ENCODE data around the gene UBL4B.

Gene UBL4B

DNA sequence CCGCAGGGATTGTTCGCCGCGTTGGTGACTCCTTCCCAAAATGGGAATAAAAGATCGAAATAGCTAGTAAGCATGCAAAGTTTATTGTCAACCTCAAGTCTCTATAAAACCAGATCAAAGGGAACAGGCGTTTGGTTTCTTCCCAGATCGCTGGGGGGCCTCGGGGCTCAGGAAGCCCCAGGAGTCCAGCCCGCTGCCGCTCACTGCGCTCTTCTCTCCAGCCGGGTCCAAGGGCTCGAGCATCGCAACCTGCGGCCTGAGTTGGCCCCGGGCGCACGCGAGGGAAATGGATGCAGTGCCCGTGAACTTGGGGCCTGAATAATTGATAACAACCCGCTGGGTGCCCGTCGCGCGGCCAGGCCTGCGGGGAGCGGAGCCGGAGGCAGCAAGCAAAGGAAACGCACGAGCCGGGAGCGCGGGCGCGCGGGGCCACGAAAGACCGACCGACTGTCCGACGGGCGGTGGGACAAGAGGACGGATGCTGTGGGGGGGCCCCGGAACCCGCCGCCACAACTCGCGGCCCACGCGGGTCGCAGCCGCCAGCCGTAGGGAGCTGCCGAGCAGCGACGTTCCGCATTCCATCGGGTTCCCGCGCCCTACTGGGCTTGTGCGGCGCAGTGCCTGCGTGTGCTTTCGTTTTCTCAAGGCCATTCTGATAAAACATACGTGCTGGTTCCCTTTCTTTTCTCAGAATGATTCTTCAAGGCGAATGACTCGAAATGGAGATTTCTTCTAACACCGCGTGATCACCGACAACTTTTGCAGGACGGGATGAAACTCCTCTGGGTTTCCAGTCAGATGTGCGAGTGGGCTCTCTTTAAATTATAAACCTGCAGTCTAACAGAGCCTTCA lies 27.8 kb upstream of the UBL4B start:
- no peak for DNase-seq (ENCODE audit: low read depth in 1 of 2, low spot score in 1 of 2)

DNA sequence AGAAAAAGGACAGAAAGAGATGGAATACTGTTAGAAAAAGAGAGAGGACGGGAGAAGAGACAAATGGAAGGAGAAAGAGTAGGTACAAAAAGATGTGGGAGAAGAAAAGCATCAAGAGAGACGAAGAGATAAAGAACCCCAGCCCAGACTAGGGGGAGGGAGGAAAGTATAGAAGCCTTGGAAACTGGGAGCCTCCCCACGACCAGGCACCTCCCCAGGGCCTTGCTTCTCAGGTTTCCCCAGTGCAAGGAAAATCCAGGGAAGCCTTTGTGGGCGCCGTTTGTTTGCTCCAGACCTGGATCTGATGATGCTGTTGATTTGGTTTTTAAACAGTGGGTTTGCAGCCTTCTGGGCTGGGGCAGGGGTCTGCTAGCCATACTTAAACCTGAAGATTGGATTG lies 26.6 kb upstream of the UBL4B start:
- DNase-seq (ENCODE audit: low read depth in 1 of 2, low spot score in 1 of 2), result no peak

DNA sequence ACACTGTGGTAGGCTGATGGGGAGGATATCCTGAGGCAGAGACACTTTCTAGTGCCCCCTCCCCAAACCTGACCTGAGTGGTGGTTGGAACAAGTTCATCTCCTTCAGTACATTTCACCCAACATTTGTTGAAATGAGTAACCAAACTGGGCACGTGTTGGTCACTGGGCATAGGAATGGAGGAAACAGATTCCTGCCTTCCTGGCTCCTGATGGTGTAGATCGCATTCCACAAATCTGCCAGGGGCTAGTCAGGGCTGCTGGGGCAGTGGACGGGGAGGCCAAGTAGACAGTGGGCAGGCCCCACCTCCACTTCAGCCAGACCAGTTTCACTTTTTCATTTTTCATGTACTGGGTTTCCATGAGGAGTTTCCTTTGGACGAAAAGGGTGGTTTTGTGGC lies 25.3 kb upstream of the UBL4B start:
- no peak for DNase-seq (ENCODE audit: low read depth in 1 of 2, low spot score in 1 of 2)

DNA sequence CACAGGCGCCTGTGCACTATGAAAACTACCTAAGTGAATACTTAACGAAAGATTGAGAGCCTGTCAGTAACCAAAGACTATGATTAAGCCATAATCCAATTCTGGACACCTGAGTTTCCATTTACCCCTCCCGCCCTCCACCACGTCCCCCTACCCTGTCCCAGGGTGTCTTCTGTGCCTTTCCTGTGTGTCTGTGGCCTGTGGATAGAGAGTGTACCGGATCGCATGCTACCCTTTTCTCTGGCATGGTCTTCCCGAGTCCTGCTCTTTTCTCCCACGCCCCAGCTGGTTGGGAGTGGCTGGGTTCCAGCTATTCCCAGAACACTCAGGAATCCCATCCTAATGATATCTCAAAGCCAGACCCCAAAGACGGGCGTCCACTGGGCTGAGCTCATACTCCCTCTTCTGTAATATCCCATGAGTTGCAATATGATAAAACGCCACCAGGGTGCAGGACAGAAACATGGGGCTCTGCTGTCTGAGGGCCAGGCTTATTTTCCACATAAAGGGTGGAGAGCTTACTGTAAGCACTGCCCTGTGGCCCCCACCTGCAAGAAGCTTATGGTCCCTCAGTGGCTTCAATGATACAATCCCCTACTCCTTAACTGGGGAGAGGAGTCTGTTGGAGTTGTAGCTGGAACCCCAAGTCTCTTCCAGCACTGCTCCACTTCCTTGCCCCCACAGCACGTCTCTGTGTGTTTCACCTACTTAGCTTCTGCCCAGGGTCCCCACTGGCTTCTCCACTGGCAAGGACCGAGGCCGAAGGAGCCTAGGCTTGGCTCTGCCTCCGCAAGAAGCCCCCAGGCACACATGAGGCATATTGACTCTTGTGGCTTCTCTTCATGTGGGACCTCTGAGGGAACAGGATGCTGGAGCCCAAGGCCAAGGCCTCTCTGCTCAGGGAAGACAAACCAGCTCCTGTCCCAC lies 24.2 kb upstream of the UBL4B start:
- DNase-seq (ENCODE audit: low read depth in 1 of 2, low spot score in 1 of 2), result no peak

DNA sequence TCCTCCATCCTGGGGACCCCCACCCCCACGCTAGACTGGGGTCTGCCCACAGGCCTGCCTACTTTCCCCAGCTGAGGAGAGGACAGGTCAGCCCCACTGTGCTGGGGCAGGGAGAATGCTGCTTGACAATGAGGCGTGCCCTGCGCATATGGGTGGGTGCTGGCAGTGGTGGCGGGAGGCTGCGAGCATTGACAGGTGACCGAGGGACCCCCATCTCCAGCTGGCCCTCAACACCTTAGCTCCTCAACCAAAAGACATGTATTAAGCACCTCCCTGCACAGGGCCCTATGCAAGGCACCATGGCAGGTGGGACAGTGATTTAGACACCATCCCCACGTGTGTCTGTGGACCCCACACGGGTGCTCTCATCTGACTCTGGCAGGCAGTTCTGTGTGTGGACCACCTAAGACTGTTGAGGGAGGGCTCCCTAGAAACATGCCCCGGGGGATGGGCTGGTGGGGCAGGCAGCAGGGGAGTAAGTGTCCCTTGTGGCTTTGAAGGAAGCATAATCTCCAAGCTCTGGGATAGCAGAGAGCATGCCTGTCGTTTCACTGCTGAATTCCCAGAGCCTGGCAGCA lies 23.4 kb upstream of the UBL4B start:
- no peak for DNase-seq (ENCODE audit: low read depth in 1 of 2, low spot score in 1 of 2)

DNA sequence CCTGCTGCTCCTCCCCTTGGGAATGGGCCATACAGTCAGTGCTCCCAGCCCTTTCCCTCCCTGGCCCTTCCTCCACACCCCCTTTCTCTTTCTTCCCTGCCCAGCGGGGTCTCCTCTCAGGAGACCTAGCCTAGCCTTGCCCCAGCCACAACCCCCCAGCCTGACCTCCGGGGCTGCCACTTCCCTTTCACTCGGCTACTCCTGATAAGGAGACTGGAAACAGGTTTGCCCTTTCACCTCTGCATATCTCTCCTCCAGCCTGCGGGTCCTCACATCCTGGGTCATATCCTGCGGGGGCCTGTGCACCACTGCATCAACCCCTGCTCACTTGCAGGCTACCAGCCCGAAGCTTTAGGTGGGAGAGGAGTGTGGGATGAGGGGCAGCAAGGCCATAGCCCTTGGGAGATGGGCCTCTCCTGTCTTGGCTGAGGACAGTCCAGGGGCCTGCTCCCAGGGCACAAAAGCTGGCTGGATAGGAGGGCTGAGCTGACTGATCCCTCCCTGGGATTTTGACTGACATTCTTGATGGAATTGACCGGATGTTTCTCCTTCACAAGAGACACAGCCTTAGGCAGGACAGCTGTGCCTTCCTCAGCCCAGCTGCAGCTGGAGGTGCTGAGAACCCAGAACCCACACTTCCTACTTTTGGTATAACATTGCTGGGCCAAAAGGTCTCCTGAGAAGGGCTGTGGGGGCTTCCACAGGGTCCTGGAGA lies 22.5 kb upstream of the UBL4B start:
- no peak for DNase-seq (ENCODE audit: low read depth in 1 of 2, low spot score in 1 of 2)

DNA sequence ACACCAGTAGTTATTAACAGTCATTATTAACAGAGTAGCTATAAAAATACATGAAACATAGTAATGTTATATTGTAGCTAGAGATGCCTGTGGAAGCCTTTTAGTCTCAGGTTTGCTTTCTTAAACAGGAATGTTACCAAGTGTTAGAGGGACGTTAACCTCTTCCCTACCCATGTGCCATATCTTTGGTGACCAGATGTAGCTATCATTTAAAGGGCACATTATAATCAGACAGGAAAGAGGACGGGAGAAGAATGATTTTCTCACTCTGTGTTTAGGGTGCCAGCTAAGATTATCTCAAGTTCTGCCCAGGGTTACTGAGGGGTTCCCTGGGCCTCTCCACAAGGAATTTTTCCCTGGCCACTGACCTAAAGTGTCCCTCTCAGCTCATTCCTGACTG lies 20.9 kb upstream of the UBL4B start:
- no peak for DNase-seq (ENCODE audit: low read depth in 1 of 2, low spot score in 1 of 2)

DNA sequence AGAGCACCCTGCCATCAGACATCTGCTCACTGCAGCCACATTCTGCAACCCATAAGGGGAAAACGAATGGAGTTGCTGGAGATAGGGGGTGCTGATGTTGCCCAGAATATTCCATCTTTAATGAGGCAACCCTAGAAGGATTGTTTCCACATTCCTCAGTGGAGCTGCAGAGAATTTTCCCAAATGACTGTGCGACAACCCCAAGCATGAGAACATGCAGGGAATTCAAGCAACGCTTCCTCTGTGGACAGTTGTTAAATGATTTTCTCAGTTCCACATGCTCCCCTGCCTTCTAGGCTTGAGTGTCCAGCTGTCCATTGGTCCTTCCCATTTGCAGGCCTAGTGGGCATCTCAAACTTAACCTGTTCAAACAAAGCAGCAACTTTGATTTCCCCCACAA lies 20.5 kb upstream of the UBL4B start:
- DNase-seq (ENCODE audit: low read depth in 1 of 2, low spot score in 1 of 2), result no peak

DNA sequence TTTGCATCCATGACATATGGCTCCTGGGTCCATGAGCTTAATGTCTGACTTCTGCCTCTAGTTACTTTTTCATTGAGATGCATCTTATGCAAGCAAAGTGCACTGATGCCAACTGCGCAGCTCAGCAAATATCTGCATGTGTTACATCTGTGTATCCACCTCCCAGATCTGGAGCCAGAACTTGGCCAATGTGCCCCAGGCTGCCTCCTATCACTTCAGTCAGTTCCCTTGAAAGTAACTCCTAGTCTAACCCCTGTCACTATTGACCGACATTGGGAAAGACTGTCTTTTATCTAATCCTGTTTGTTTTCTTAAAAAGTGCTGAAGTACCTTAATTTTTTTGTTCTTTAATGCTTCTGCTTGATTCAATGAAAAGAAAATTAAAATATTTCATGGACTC lies 19.3 kb upstream of the UBL4B start:
- DNase-seq (ENCODE audit: low read depth in 1 of 2, low spot score in 1 of 2), result no peak

DNA sequence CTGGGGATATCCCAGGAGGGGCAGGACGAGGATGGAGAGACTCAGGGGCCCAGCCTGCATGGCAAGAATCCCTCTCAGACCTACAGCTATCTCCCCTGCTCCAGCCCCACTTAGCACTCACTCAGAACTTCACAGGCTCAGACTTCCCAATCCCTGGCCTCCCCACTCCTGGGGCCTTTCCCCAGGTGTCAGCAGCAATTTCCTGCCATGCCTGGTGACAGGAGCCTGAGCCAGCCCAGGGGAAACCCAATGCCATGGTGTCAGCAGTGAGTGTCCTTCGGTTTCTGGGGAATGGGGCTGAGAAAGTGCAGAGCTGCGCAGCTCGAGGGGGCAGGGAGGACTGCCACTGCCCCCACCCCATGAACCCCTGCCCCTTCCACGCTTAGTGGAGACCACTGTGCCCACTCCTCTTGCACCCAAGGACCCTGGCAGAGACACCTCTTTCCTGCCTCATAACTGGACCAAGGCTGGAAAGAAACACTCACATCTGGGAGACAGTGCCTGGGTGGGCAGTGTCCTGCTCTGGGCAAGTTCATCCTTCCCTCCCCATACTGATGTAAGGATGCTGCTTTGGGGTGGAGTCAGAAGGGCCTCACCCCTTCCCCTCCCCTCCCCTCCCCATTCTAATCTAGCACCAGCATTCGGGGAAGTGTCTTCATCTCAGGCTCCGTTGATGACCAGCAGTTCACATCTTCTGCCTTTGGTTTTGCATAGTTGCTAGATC lies 17.1 kb upstream of the UBL4B start:
- no peak for DNase-seq (ENCODE audit: low read depth in 1 of 2, low spot score in 1 of 2)

DNA sequence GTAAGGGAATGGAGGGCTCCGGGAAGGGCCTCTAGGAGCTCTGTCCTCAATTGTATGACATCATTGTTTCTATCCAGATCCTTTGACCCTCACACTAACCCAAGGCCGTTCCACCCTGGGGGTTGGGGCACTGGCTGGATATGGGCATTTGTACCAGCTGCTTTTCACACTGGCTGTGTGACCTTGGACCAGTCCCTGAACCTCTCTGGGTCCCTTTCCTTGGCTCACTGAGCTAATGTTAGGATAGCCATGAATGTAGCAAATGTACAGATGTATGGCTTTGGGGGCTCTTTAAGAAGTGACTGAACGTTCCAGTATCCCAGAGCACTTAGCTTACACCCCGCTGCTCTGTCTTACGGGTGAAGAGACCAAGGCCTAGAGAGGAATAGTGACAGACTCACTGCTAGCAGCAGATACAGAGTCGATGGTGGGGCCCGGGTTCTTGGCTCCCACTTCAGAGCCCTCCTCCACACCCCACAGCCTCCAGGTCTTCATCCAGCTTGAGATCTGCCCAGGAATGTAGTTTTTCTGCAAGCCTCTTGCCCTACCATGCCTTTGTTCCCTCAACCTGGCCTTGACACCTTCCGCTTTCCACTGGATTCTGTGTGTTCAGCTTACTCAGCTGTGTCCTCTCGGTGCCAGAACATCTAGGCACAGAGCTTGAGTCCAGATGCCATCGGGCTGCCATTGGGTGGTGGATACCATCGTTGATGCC lies 14.6 kb upstream of the UBL4B start:
- no peak for DNase-seq (ENCODE audit: low read depth in 1 of 2, low spot score in 1 of 2)

DNA sequence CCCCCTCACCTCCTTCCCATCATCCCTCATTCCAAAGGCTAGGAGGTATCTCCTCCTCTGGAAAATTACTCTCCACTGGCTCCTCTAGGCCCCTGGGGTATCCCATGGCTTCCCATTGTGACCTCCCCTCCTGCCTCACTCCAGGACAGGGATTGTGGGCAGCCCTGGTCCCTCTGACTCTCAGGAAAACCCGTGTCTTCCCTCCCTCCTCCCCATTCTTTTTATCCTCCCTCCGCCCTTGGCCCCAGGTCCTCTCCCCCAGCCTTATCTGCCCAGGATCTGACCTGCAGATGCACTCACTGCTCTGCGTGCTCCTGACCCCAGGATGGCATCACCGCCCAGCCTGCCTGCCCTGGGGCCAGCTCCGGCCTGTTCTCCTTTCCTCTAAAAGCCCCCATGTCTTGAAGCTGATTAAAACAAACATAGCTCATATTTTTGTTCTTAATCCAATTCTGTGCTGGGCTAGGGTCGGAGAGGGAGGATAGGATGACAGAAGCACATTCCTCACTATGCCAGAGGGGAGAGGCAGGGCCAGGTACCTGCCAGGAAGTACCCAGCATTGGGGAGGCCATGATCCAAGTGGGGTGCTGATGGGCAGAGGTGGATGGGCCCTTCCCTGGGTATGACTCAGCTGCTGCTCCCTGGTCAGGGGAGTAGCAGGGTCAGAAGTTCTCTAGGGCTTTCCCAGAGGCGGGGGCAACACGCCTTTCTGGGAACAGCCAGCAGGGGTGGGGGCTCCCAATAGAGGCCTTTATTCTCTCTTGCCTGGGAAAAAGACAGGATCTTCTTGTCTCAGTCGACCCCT lies 13.8 kb upstream of the UBL4B start:
- no peak for DNase-seq (ENCODE audit: low read depth in 1 of 2, low spot score in 1 of 2)

DNA sequence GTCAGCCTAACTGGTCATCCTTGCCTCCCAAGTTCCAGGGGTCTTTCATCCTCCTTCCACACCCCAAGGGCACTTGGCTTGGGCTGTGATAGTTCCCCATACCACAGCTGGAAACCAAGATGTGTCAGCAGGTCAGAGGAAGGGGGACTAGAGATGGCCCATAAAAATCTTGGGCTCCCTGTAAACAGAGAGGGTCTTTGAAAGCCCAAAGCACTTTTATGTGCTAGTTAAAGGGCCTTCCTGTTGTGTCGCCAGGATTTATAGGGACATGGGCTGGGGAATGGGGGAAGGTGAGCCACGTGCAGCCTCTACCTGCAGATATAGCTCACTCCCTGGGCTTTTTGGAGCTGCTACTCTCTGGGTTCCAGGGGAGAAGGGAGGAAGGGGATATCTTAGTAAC lies 11.9 kb upstream of the UBL4B start:
- no peak for DNase-seq (ENCODE audit: low read depth in 1 of 2, low spot score in 1 of 2)

DNA sequence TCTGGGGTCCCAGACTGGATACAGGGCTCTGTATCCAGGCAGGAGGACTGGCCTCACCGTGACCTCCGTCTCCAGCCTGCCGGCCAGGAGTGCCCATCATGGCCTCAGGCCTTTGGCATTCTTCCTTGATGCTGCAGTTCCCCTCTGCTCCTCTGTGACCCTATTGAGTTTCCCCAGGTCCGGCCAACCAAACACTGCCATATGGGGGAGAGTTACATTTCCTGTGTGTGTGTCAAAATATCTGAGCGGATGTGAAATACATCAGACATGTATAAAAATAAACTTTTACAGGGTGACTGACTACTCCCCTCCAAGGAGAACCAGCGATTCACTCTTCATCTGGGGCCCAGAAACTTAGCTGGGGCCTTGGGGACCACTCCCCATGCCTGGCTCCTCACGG lies 10.2 kb upstream of the UBL4B start:
- DNase-seq (ENCODE audit: low read depth in 1 of 2, low spot score in 1 of 2), result no peak

DNA sequence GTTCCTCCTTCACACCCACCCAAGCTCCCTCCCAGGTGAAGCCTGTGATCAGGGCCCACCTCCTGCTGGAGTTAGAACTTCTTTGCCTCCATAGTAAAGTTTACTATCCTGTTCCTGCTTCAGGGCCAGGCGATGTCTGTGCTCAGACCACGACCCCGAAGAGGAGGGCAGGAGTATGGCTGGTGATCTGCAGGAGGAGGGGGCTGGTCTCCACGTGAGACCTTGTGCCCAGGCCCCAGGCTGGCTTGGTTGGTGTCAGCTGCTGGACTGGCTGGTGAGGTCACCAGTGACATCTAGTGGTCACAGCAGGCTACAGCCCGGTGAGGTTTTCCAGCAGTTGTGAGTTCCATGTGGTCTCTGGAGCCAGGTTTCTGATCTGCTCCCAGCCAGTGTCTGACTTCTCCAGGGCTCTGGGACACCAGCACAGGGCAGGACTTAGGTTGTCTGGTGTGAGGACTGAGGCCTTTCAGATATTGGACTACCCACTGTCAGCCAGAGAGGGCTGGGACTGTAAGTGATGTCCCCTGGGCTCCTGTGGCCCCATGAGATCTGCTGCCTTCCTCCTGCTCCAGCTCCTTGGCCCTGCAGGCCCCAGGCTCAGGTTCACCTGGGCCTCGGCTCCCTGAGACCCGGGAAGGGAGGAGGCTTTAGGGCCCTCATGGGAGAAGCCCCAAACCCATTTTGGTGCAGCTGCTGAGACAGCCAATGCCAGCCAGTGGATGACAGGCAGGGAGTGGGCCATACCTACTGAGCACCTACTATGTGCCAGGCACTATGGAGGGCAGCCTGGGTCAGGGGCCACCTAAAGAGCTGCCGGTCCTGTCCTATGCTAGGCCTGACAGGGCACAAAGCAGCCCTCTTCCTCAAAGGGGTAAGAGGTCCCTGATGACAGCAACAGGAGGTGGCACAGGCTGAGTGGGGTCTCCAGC lies 6.0 kb upstream of the UBL4B start:
- peak in 1 of 2 donors; percentile 35 for DNase-seq (ENCODE audit: low read depth in 1 of 2, low spot score in 1 of 2)

DNA sequence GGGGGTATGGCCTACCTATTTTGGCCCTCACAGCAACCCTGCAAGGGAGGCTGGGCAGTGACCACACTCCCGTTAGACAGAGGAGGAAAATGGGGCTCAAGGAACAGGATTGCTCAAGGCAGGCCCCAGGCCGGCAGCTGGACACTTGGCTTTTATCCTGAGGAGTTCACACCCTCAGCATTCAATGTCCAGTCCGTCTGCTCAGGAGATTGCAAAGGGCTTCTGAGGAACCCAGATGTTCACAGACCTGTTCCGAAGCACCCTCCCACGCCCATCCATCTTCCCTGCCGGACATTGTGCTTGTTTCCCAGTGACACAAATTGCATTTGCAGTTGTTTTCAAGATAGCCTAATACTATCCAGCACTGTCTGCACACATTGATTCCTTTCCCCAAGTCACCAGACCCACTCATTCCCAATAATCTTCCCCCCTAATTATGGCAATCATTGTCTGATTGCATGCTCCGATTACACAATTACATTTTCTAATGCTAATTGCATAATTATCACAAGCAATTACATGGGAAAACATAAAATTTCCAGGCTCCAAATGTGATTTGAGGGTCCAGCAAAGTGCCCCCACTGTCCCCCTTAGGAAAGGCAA lies 4.3 kb upstream of the UBL4B start:
- no peak for DNase-seq (ENCODE audit: low read depth in 1 of 2, low spot score in 1 of 2)

DNA sequence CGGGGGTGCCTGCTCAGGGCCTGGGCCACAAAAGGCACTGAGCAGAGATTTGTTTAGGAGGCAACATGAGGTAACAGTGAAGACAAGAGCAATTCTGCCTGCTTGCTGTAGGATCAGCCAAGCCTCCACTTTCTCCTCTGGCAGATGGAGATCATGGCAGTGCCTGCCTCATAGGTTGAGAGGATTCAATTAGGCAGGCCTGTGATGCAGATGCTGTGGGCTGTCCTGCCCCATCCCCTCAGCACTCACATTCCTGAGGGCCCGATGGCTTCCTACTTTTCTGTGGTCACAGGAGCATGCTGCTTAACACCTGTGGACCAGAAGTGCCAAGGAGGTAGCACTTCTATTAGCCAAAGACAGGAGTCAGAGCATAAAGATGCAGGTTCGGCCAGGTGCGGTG lies 1.2 kb upstream of the UBL4B start:
- DNase-seq (ENCODE audit: low read depth in 1 of 2, low spot score in 1 of 2), result no peak

DNA sequence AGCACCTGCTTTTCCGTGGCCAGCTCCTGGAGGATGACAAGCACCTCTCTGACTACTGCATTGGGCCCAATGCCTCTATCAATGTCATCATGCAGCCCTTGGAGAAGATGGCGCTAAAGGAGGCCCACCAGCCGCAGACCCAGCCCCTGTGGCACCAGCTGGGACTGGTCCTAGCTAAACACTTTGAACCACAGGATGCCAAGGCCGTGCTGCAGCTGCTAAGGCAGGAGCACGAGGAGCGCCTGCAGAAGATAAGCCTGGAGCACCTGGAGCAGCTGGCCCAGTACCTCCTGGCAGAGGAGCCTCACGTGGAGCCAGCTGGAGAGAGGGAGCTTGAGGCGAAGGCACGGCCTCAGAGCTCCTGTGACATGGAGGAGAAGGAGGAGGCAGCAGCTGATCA lies 413 bp downstream of the UBL4B start:
- DNase-seq (ENCODE audit: low read depth in 1 of 2, low spot score in 1 of 2), result no peak
